ENCODE data around the gene PUDP. TPM values are rescaled to one million over a fixed set of nuclear protein-coding genes. Genes with fewer than 3 reads are reported as not detected.
A peak's percentile ranks its signal among the peaks of the same experiment; 100 is the strongest.

PUDP gene
- total and polyA plus RNA-seq, 3 experiments from 2014 or later, result 18.0 to 26.2 (median 23.2) TPM

DNA sequence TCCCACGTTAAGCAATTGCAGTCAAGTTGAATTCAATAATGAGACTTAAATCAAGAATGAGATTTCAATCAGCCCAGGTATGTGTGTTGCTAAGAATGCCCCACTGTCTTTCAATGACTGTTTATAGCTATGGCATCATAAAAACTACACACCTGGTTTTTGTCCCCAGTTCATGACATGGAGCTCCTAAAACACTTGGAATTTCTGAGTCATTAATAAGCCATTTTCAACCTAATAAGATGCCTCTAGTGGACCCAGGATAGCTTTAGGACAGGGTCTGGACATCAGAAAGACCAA is 73.1 kb downstream of the PUDP start:
- POLR2A ChIA-PET, result no interaction called here
- no peak overlapping the region for H3K27ac ChIP-seq (ENCODE audit: low read depth, low read length)
- H3K4me1 Mint-ChIP-seq, result peaks cover 11 to 36% (median 30%) of the 10 kb centered on the region in 3 donors
- H3K4me3 ChIP-seq (ENCODE audit: low read length), result no peak overlapping the region
- no peaks in the 10 kb centered on the region for H3K27me3 ChIP-seq (ENCODE audit: insufficient read depth, low read length, poor library complexity, severe bottlenecking)
- no peaks in the 10 kb centered on the region for H3K9me3 Mint-ChIP-seq
- H3K27me3 Mint-ChIP-seq, result no peaks in the 10 kb centered on the region
- no peaks in the 10 kb centered on the region for H3K36me3 ChIP-seq (ENCODE audit: insufficient read depth, low read length)
- DNase-seq, result no peak
- H3K4me1 ChIP-seq (ENCODE audit: insufficient read depth, low read length), result peaks cover 10% of the 10 kb centered on the region
- CTCF ChIA-PET, result no interaction called here
- no peak overlapping the region for H3K4me3 Mint-ChIP-seq
- H3K36me3 Mint-ChIP-seq, result peaks cover 3 to 16% (median 12%) of the 10 kb centered on the region in 3 donors
- H3K9me3 ChIP-seq (ENCODE audit: low read length), result no peaks in the 10 kb centered on the region
- no peak overlapping the region for H3K27ac Mint-ChIP-seq

DNA sequence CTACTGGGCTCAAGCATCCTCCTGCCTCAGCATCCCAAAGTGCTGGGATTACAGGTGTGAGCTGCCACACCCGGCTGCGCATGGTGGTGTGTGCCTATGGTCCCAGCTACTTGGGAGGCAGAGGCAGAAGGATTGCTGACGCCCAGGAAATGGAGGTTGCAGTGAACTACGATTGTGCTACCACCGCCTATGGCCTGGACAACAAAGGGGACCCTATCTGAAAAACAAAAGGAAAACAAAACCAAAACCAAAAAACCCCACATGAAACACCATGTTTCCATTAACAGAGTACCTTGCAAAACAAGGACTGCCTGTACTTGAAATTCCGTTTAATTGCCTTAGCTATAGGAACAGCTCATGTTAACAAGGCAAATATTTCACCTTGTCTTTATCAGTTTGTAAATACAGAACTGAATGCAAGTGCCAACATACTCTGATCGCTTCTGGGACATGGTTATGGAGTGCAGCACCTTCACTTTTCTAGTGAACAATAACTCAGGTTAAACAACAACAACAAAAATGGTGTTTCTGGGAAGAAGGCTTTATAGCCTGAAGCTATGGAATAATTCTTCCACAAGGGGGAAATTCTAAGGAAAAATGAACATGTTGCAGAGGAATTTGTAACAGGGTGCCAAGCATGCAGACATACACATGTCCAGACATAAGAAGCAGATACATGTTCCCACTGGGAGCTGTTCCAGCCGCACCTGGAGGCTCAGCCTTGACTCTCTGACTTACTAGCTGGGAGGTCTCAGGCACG is 73.6 kb downstream of the PUDP start:
- peaks cover 17 to 41% (median 32%) of the 10 kb centered on the region in 3 donors for H3K4me1 Mint-ChIP-seq
- CTCF ChIA-PET, result no interaction called here
- no peak for DNase-seq
- no peaks in the 10 kb centered on the region for H3K9me3 Mint-ChIP-seq
- Histone ChIP-seq H3K27me3 (ENCODE audit: insufficient read depth, low read length, poor library complexity, severe bottlenecking) (no peaks in the 10 kb centered on the region), H3K9me3 (ENCODE audit: low read length) (no peaks in the 10 kb centered on the region), H3K27ac (ENCODE audit: low read depth, low read length) (no peak overlapping the region), H3K36me3 (ENCODE audit: insufficient read depth, low read length) (no peaks in the 10 kb centered on the region), H3K4me3 (ENCODE audit: low read length) (no peak overlapping the region), H3K4me1 (ENCODE audit: insufficient read depth, low read length) (peaks cover 15% of the 10 kb centered on the region)
- peak overlapping the region in 4 of 8 donors; percentile 45 to 70 (median 54) for H3K27ac Mint-ChIP-seq
- H3K36me3 Mint-ChIP-seq, result peaks cover 4 to 18% (median 12%) of the 10 kb centered on the region in 3 donors
- no peaks in the 10 kb centered on the region for H3K27me3 Mint-ChIP-seq
- H3K4me3 Mint-ChIP-seq, result no peak overlapping the region
- POLR2A ChIA-PET, result no interaction called here

DNA sequence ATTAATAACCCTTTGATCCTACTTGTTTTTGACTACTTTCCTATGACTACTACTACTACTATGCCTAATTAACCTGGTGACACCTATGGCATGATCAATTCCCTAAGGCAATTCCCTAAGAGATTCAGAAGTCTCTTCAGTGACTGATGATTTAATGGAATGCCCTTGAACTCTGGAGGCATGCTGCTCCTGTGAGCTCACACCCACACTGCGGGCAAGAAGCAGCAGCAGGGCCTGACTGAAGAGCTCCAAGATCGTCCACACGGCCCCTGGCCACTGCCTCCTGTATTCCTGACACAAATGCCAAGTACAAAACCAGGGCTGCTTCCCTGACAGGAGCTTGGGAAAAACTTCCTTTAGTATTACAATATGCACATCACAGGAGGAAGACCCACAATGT is 74.6 kb downstream of the PUDP start:
- H3K36me3 Mint-ChIP-seq, result peaks cover 4 to 19% (median 18%) of the 10 kb centered on the region in 3 donors
- Histone ChIP-seq H3K27ac (ENCODE audit: low read depth, low read length) (no peak overlapping the region), H3K9me3 (ENCODE audit: low read length) (no peaks in the 10 kb centered on the region), H3K36me3 (ENCODE audit: insufficient read depth, low read length) (no peaks in the 10 kb centered on the region), H3K4me1 (ENCODE audit: insufficient read depth, low read length) (peaks cover 19% of the 10 kb centered on the region), H3K27me3 (ENCODE audit: insufficient read depth, low read length, poor library complexity, severe bottlenecking) (no peaks in the 10 kb centered on the region), H3K4me3 (ENCODE audit: low read length) (no peak overlapping the region)
- H3K4me3 Mint-ChIP-seq, result no peak overlapping the region
- H3K9me3 Mint-ChIP-seq, result no peaks in the 10 kb centered on the region
- ChIA-PET POLR2A (no interaction called here), CTCF (no interaction called here)
- H3K27me3 Mint-ChIP-seq, result no peaks in the 10 kb centered on the region
- H3K27ac Mint-ChIP-seq, result peak overlapping the region in 1 of 8 donors; percentile 25
- H3K4me1 Mint-ChIP-seq, result peaks cover 27 to 44% (median 42%) of the 10 kb centered on the region in 3 donors
- DNase-seq, result no peak

DNA sequence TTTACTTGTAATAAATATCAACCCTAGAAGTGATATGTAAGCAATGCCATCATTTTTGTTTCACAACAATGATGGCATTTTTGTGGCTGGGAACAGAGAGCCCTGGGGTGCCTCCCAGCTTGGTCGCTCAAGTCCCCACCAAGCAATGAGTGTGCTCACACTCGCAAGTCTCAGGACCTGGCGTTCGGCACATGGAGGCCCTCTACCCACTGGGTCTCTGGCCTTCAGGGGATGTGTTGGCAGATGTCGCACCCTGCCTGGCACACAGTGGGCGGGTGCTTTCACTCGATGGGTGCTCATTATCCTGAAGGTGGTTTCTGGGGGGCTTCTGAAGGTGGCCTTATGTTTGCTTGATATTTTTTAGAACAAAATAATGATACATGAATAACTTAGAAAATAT is 75.1 kb downstream of the PUDP start:
- no peaks in the 10 kb centered on the region for H3K27me3 ChIP-seq (ENCODE audit: insufficient read depth, low read length, poor library complexity, severe bottlenecking)
- H3K4me3 ChIP-seq (ENCODE audit: low read length), result no peak overlapping the region
- Mint-ChIP-seq H3K36me3 (peaks cover 4 to 21% (median 21%) of the 10 kb centered on the region in 3 donors), H3K4me3 (no peak overlapping the region), H3K27ac (no peak overlapping the region), H3K4me1 (peaks cover 29 to 49% (median 45%) of the 10 kb centered on the region in 3 donors), H3K9me3 (no peaks in the 10 kb centered on the region), H3K27me3 (no peaks in the 10 kb centered on the region)
- peaks cover 19% of the 10 kb centered on the region for H3K4me1 ChIP-seq (ENCODE audit: insufficient read depth, low read length)
- POLR2A ChIA-PET, result no interaction called here
- no peak for DNase-seq
- H3K27ac ChIP-seq (ENCODE audit: low read depth, low read length), result no peak overlapping the region
- H3K9me3 ChIP-seq (ENCODE audit: low read length), result no peaks in the 10 kb centered on the region
- CTCF ChIA-PET, result no interaction called here
- no peaks in the 10 kb centered on the region for H3K36me3 ChIP-seq (ENCODE audit: insufficient read depth, low read length)

DNA sequence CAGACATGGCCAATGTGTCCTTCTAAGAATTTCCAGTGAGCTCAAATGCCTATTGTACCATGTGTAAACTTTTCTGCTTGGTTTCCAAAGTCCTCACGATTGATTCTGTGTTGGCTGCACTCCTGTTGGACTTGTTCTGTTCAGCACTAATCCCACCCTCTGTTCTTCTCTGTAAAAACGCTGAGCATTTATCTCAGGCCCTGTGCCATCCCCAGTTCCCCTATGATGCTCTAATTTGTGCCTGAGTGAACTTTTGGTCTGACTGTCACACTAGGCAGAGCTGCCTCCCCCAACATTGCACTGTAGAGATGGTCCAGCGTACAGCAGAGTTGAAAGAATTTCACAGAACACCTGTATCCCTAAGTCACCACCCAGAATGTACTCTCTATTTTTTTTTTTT is 76.6 kb downstream of the PUDP start:
- no peak for DNase-seq
- no peaks in the 10 kb centered on the region for H3K27me3 ChIP-seq (ENCODE audit: insufficient read depth, low read length, poor library complexity, severe bottlenecking)
- no peaks in the 10 kb centered on the region for H3K36me3 ChIP-seq (ENCODE audit: insufficient read depth, low read length)
- Mint-ChIP-seq H3K4me3 (no peak overlapping the region), H3K4me1 (peaks cover 29 to 53% (median 45%) of the 10 kb centered on the region in 3 donors), H3K27me3 (no peaks in the 10 kb centered on the region), H3K36me3 (peaks cover 7 to 29% (median 20%) of the 10 kb centered on the region in 3 donors), H3K9me3 (no peaks in the 10 kb centered on the region), H3K27ac (peak overlapping the region in 3 of 8 donors; percentile 5 to 95 (median 53))
- H3K27ac ChIP-seq (ENCODE audit: low read depth, low read length), result no peak overlapping the region
- no peak overlapping the region for H3K4me3 ChIP-seq (ENCODE audit: low read length)
- peaks cover 19% of the 10 kb centered on the region for H3K4me1 ChIP-seq (ENCODE audit: insufficient read depth, low read length)
- ChIA-PET POLR2A (no interaction called here), CTCF (no interaction called here)
- H3K9me3 ChIP-seq (ENCODE audit: low read length), result no peaks in the 10 kb centered on the region

DNA sequence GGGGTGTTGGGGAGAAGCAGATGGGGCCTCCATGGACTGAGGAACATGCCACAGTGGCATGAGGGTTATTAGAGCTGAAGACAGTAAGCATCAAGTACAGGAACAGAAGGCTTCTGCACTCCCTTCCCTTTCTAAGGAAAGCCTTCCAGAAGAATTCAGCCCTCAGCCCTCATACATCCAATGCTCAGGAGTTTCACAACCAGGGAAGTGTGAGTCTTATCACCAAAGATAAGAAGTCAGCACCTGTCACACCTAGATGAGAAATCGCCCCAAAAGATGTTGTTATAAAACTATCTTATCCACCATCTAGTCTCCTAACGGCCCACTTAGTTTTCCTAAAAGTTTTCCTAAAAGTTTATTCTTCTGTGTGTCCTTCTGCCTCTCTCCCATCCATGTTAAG is 78.4 kb downstream of the PUDP start:
- Mint-ChIP-seq H3K4me3 (peak overlapping the region in 2 of 7 donors; percentile 42 to 66), H3K27ac (peak overlapping the region in 5 of 8 donors; percentile 35 to 88 (median 76)), H3K4me1 (peaks cover 26 to 44% (median 44%) of the 10 kb centered on the region in 3 donors), H3K9me3 (no peaks in the 10 kb centered on the region), H3K36me3 (peaks cover 7 to 27% (median 21%) of the 10 kb centered on the region in 3 donors), H3K27me3 (no peaks in the 10 kb centered on the region)
- H3K36me3 ChIP-seq (ENCODE audit: insufficient read depth, low read length), result no peaks in the 10 kb centered on the region
- peaks cover 16% of the 10 kb centered on the region for H3K4me1 ChIP-seq (ENCODE audit: insufficient read depth, low read length)
- H3K27ac ChIP-seq (ENCODE audit: low read depth, low read length), result no peak overlapping the region
- H3K4me3 ChIP-seq (ENCODE audit: low read length), result no peak overlapping the region
- ChIA-PET POLR2A (no interaction called here), CTCF (no interaction called here)
- H3K9me3 ChIP-seq (ENCODE audit: low read length), result no peaks in the 10 kb centered on the region
- H3K27me3 ChIP-seq (ENCODE audit: insufficient read depth, low read length, poor library complexity, severe bottlenecking), result no peaks in the 10 kb centered on the region
- DNase-seq, result no peak

DNA sequence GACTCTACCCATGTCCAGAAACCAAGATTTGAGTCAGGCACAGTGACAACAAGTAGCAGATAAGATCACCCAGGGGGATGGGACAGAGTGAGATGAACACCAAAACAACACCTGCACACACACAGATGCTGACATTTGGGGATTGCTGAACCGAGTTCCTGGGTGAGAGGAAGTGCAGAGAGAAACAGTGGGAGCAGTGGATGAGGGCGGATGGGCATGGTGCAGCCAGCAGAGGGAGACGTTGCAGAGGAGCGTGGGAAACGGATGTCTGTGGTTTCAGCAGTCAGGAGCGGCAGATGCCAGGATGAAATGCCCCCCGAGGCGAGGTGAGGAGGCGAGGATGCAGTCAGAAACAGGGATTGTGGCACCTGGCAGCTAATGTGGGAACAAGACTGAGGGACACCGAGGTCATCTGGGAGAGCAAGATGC is 79.0 kb downstream of the PUDP start:
- H3K4me3 ChIP-seq (ENCODE audit: low read length), result no peak overlapping the region
- no peaks in the 10 kb centered on the region for H3K9me3 ChIP-seq (ENCODE audit: low read length)
- DNase-seq, result no peak
- H3K27me3 Mint-ChIP-seq, result no peaks in the 10 kb centered on the region
- H3K4me1 ChIP-seq (ENCODE audit: insufficient read depth, low read length), result peaks cover 12% of the 10 kb centered on the region
- H3K4me1 Mint-ChIP-seq, result peaks cover 24 to 42% (median 40%) of the 10 kb centered on the region in 3 donors
- peak overlapping the region in 4 of 8 donors; percentile 67 to 88 (median 82) for H3K27ac Mint-ChIP-seq
- H3K4me3 Mint-ChIP-seq, result peak overlapping the region in 6 of 7 donors; percentile 34 to 92 (median 54)
- H3K36me3 Mint-ChIP-seq, result peaks cover 7 to 32% (median 22%) of the 10 kb centered on the region in 3 donors
- H3K36me3 ChIP-seq (ENCODE audit: insufficient read depth, low read length), result no peaks in the 10 kb centered on the region
- no peaks in the 10 kb centered on the region for H3K9me3 Mint-ChIP-seq
- no peaks in the 10 kb centered on the region for H3K27me3 ChIP-seq (ENCODE audit: insufficient read depth, low read length, poor library complexity, severe bottlenecking)
- ChIA-PET CTCF (no interaction called here), POLR2A (no interaction called here)
- no peak overlapping the region for H3K27ac ChIP-seq (ENCODE audit: low read depth, low read length)

DNA sequence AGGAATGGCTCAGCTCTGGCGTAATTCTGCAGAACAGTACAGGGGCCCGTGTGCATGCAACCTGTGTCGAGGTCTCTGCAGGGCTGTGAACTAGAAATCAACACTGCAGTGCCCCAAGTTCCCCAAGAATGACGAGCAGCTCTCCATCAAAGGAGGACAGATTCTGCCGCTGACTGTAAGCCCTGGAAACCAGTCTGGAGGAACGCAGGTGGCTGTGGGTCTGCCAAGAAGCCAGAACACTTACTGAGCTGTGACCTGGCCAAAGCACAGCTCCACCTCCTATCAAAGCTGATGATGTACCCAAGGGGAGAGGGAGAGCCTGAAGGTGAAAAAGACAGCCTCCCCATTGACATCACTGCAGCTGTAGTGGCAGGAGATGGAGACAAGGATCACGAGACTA is 80.7 kb downstream of the PUDP start:
- POLR2A ChIA-PET, result no interaction called here
- H3K4me3 Mint-ChIP-seq, result peak overlapping the region in 2 of 7 donors; percentile 13 to 71

More for the DNA sequence above, 80.7 kb downstream of the PUDP start:
- peak overlapping the region in 4 of 8 donors; percentile 61 to 73 (median 69) for H3K27ac Mint-ChIP-seq
- no peaks in the 10 kb centered on the region for H3K9me3 Mint-ChIP-seq
- H3K27me3 Mint-ChIP-seq, result no peaks in the 10 kb centered on the region
- DNase-seq, result no peak
- Histone ChIP-seq H3K4me1 (ENCODE audit: insufficient read depth, low read length) (peaks cover 10% of the 10 kb centered on the region), H3K36me3 (ENCODE audit: insufficient read depth, low read length) (no peaks in the 10 kb centered on the region), H3K4me3 (ENCODE audit: low read length) (no peak overlapping the region), H3K27ac (ENCODE audit: low read depth, low read length) (no peak overlapping the region), H3K27me3 (ENCODE audit: insufficient read depth, low read length, poor library complexity, severe bottlenecking) (no peaks in the 10 kb centered on the region), H3K9me3 (ENCODE audit: low read length) (no peaks in the 10 kb centered on the region)
- H3K36me3 Mint-ChIP-seq, result peaks cover 7 to 36% (median 22%) of the 10 kb centered on the region in 3 donors
- H3K4me1 Mint-ChIP-seq, result peaks cover 31 to 48% (median 40%) of the 10 kb centered on the region in 3 donors
- CTCF ChIA-PET, result no interaction called here
